Skeletal muscle tissue (tissue), 4 donors: Measurements from ENCODE around the gene MEF2B. TPM values are rescaled to one million over a fixed set of nuclear protein-coding genes. Genes with fewer than 3 reads are reported as not detected.
"Not testable (repeated sequence)": the region's sequence is repeated elsewhere in the genome, so short reads cannot be mapped to it uniquely, and the experiment has no call there.

Experiments used
- H3K27ac ChIP-seq: one replicate; pipeline ENCODE4 v1.7.0; 2013; ENCODE audit warnings: mild to moderate bottlenecking, low read depth, low read length, inconsistent platforms
- H3K27me3 ChIP-seq, 3 donors: one replicate each; pipeline ENCODE4 v1.7.0; 2013; ENCODE audit warnings: low read length in 3 of 3; ENCODE audit not compliant: control insufficient read depth in 3 of 3, insufficient read depth in 3 of 3
- H3K36me3 ChIP-seq, 3 donors: one replicate each; pipeline ENCODE4 v1.7.0; 2013; ENCODE audit warnings: low read length in 3 of 3; ENCODE audit not compliant: control insufficient read depth in 3 of 3, insufficient read depth in 3 of 3
- H3K4me1 ChIP-seq, 3 donors: one replicate each; pipeline ENCODE4 v1.7.0; 2013; ENCODE audit warnings: low read length in 3 of 3, mild to moderate bottlenecking in 3 of 3; ENCODE audit not compliant: control insufficient read depth in 3 of 3, insufficient read depth in 3 of 3
- H3K4me3 ChIP-seq, 3 donors: one replicate each; pipeline ENCODE4 v1.7.0; 2013; ENCODE audit warnings: low read length in 3 of 3
- H3K9ac ChIP-seq, 3 donors: one replicate each; pipeline ENCODE4 v1.7.0; 2013; ENCODE audit warnings: low read length in 3 of 3, mild to moderate bottlenecking in 3 of 3, moderate library complexity in 2 of 3, low read depth in 1 of 3
- H3K9me3 ChIP-seq, 3 donors: one replicate each; pipeline ENCODE4 v1.7.0; 2013; ENCODE audit warnings: low read length in 3 of 3; ENCODE audit not compliant: control insufficient read depth in 3 of 3
- total RNA-seq: library from RNA; depleted of rRNA; stranded (reverse); fragments of >200 nt; gene quantifications from one replicate; pipeline ENCODE4 v1.2.3, GENCODE V29; 2014
- donor health status: Osteomylitis.

Gene MEF2B
- total RNA-seq, 1 donor from 2014 or later: not detected

DNA sequence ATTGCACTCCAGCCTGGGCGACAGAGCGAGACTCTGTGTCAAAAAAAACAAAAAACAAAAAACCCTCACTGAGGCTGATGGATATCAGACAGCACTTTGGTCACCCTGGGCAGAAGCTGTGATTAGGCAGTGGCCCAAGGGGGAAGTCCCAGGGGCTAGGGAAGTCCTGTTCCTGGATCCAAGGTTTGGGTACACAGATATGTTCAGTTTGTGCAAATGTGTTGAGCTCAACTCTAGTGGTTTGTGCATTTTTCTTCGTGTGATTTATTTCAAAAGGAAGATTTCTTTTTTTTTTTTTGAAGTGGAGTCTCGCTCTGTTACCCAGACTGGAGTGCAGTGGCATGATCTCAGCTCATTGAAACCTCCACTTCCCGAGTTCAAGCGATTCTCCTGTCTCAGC, 12.3 kb downstream of the MEF2B start:
- Histone ChIP-seq H3K4me1 (no peaks in the 10 kb centered on the region), H3K36me3 (no peaks in the 10 kb centered on the region), H3K4me3 (no peak overlapping the region), H3K9ac (no peak overlapping the region), H3K27ac (no peak overlapping the region), H3K9me3 (peaks cover 0 to 2% (median 0%) of the 10 kb centered on the region in 3 donors), H3K27me3 (no peaks in the 10 kb centered on the region)

DNA sequence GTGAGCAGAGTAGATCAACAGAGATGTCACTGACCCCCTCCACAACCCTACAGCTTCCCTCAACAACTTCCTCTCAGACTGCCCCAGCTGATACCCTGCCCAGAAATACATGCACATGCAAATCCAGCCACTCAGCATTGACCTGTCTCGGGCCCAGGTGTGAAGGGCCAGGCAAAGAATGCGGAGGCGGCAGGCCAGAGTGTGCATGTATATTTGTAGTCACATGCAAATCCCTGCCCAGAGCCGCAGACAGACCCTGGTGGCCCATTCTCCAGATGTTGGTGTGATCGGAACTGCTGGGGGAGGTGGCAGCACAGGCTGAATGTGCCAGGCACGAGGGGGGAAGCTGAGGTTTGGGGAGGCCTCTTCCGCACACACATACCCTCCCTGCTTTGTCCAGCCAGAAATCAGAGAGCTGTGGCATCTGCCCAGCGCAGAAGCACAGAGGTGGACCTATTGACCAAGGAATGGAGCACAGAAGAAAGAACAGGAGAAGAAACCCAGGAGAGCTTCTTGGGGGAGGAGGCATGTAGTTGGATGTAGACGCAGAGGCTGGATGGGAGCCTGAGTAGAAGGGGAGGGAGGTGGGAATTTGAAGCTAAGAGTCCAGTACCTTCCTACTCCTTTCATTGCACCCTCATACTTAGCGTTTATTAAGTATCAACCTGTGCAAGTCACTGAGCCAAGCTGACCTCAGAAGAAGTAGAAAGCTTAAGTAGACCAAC, 14.4 kb downstream of the MEF2B start:
- H3K4me3 ChIP-seq: no peak overlapping the region
- no peak overlapping the region for H3K27ac ChIP-seq
- no peaks in the 10 kb centered on the region for H3K36me3 ChIP-seq
- peaks cover 0 to 2% (median 0%) of the 10 kb centered on the region in 3 donors for H3K9me3 ChIP-seq
- H3K27me3 ChIP-seq: no peaks in the 10 kb centered on the region
- no peak overlapping the region for H3K9ac ChIP-seq
- no peaks in the 10 kb centered on the region for H3K4me1 ChIP-seq

DNA sequence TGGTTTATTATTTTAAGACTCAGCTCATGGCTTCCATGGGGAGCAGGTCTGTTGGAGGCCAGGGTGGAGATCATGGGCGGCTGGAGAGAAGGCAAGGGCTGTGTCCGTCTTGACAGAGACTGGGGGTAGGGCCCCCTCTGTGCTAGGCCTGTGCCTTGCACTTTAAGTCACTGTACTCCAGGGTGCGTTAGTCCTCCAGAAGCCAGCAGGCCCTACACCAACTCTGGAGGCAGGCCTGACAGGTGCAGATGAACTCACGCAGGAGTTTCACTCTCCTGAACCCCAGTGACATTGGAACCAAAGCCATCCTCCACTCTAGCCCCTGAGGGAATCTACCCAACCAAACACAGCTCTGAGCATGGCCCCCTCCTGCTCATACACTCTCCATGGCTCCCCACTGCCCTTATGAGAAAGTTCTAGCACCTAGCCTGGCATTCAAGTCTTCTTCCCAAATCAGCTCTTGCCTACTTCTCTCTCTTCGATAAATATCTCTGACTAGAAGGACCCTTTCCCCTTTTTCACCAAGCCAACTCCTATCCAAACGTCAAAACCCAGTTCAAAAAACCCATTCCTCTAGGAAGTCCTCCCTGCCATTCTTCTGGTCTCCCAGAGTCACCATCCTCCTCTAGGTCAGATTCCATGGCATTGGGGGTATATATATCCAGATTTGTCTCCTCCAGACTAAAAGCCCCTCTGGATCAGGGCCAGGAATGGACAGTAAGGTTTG, 15.1 kb downstream of the MEF2B start:
- Histone ChIP-seq H3K36me3 (no peaks in the 10 kb centered on the region), H3K4me3 (no peak overlapping the region), H3K27me3 (no peaks in the 10 kb centered on the region), H3K9ac (no peak overlapping the region), H3K27ac (no peak overlapping the region), H3K9me3 (peaks cover 0 to 2% (median 0%) of the 10 kb centered on the region in 3 donors), H3K4me1 (no peaks in the 10 kb centered on the region)

DNA sequence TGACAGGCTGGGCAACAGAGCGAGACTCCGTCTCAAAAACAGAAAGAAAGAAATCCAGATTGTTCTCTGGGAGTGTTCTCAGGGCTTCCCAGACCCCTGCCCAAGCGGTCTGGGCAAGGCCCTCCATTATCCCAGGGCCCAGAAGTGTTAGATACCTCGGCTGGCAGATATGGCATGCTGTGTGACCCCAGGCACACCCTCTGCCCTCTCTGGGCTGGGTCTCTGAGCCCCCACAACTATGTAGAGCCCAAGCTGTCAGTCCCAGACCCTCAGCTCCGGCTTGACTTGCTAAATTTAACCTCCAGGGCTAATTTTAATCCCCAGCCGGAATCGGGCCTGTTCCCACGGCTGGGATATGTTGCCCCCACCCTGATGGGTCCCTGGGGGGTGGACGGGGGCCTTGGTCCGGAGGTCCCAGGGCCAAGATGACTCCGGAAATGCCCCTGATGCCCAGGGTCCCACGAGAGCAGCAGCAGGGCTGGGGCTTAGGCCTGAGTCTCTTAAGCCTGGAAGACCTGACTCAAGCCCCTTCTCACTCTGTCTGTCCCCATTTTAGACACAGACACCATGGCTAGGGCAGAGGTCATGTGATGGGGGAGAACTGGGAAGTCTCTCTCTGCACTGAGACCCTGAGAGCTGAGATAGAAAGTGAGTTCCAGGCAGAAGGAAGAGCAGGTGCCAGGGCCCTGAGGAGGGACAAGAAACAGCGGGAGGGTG, 17.2 kb downstream of the MEF2B start:
- no peak overlapping the region for H3K27ac ChIP-seq
- peaks cover 0 to 2% (median 0%) of the 10 kb centered on the region in 3 donors for H3K9me3 ChIP-seq
- no peak overlapping the region for H3K4me3 ChIP-seq
- no peaks in the 10 kb centered on the region for H3K27me3 ChIP-seq
- no peak overlapping the region for H3K9ac ChIP-seq
- H3K4me1 ChIP-seq: no peaks in the 10 kb centered on the region
- peaks cover 0 to 7% (median 0%) of the 10 kb centered on the region in 3 donors for H3K36me3 ChIP-seq

DNA sequence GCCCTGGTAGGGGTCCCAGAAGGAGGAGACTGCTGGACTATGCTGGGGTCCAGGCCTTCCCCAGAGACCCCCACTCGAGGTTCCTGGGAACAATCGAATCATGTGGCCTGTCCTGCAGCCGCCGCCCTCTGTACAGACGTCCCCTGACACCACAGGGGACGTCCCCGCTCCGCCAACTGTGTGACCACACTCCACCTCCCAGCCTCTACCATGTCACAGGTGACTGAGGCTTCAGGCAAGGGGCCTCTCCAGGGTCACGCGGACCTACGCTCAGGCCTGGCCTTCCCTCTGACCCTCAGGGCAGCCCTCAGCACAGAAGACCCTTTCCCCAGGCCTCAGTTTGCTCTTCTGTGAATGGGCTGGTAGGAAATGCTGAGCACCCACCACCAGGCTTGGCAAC, 18.6 kb downstream of the MEF2B start:
- no peak overlapping the region for H3K9ac ChIP-seq
- no peak overlapping the region for H3K27ac ChIP-seq
- no peak overlapping the region for H3K4me3 ChIP-seq
- H3K36me3 ChIP-seq: peaks cover 0 to 13% (median 3%) of the 10 kb centered on the region in 3 donors
- H3K27me3 ChIP-seq: no peaks in the 10 kb centered on the region
- peaks cover 0 to 2% (median 0%) of the 10 kb centered on the region in 3 donors for H3K9me3 ChIP-seq
- no peaks in the 10 kb centered on the region for H3K4me1 ChIP-seq

DNA sequence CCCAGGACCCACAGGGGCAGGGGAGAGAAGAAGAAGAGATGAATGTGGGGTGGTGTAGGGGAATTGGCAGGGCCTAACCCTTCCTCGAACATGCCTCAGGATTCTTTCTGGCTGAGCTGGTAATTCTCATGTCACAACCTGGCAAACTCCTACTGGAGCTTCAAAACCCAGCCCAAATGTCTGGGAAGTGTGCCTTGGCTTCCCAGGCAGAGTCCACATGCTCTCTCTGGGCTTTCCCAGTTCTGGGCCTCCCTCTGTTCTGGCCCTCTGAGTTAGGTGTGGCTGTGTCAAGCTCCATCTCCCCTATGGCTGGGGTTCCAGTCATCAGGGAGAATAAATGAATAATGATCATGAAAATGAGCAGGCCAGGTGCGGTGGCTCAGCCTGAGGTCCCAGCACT, 20.6 kb downstream of the MEF2B start:
- Histone ChIP-seq H3K27ac (no peak overlapping the region), H3K9me3 (no peaks in the 10 kb centered on the region), H3K4me3 (no peak overlapping the region), H3K36me3 (peaks cover 0 to 13% (median 3%) of the 10 kb centered on the region in 3 donors), H3K9ac (no peak overlapping the region), H3K4me1 (peaks cover 0 to 3% (median 2%) of the 10 kb centered on the region in 3 donors), H3K27me3 (no peaks in the 10 kb centered on the region)

DNA sequence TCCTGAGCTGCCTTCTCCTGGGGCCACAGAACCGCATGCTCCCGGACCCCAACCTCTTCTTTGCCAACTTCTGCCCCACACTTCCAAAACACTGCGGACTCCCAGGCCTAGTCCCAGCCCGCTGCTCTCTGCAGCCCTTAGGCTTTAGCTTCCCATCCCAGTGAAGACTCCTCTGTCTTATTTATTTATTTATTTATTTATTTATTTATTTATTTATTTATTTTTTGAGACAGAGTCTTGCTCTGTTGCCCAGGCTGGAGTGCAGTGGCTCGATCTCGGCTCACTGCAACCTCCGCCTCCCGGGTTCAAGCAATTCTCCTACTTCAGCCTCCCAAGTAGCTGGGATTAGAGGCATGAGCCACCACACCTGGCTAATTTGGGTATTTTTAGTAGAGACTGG, 21.6 kb downstream of the MEF2B start:
- H3K4me1 ChIP-seq, H3K9ac ChIP-seq, H3K4me3 ChIP-seq, H3K27ac ChIP-seq, H3K27me3 ChIP-seq, H3K9me3 ChIP-seq: not testable (repeated sequence)
- H3K36me3 ChIP-seq: peaks cover 0 to 13% (median 3%) of the 10 kb centered on the region in 3 donors

DNA sequence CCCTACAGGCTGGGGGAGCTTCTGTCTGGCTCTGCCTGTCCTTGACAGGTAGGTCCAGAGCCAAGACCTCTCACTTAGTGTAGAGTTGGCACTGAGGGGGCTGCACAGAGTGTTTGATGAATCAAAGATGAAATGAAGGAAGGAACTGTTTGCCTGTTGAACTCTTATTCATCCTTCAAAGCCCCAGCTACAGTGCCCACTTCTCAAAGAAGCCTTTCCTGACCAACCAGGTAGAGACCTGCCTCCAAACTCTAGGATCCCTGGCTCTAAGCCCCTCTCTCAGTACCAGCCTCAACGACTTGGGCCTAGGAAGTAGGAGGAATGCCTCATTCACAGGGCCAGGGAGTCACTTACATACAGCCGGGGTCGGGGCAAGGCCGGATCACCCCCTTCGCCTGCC, 22.7 kb downstream of the MEF2B start:
- no peak overlapping the region for H3K9ac ChIP-seq
- peaks cover 0 to 13% (median 3%) of the 10 kb centered on the region in 3 donors for H3K36me3 ChIP-seq
- H3K27me3 ChIP-seq: no peaks in the 10 kb centered on the region
- H3K9me3 ChIP-seq: no peaks in the 10 kb centered on the region
- no peak overlapping the region for H3K27ac ChIP-seq
- no peak overlapping the region for H3K4me3 ChIP-seq
- peaks cover 0 to 3% (median 2%) of the 10 kb centered on the region in 3 donors for H3K4me1 ChIP-seq

DNA sequence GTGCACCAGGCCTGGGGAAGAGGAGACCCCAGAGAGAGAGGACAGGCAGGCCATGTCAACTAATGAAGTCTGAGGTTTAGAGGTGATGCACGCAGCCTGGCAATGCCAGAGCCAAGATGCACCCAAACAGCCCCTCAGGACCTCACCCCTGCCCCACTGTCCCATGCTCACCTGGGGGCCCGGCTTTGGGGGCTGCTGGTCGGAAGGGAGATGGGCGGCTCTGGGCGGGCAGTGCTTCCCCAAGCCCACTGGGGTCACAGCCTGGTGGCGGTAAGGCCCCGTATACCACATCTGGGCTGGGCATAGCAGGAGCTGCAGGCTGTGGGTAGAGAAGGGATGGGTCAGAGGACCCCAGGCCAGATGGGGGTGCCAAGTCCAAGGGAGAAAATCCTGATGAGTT, 23.2 kb downstream of the MEF2B start:
- H3K27me3 ChIP-seq: no peaks in the 10 kb centered on the region
- H3K4me3 ChIP-seq: no peak overlapping the region
- H3K36me3 ChIP-seq: peaks cover 0 to 13% (median 3%) of the 10 kb centered on the region in 3 donors
- no peak overlapping the region for H3K27ac ChIP-seq
- peaks cover 0 to 3% (median 2%) of the 10 kb centered on the region in 3 donors for H3K4me1 ChIP-seq
- no peaks in the 10 kb centered on the region for H3K9me3 ChIP-seq
- H3K9ac ChIP-seq: no peak overlapping the region
